Astrocyte (in vitro differentiated cells and primary cell): ENCODE data around the gene RBP3.

Experiments used
- CTCF ChIP-seq: IDR thresholded peaks from 2 replicates; pipeline ENCODE4 v1.5.1; 2011; ENCODE audit warnings: low read depth, mild to moderate bottlenecking, inconsistent platforms, low read length, moderate library complexity; ENCODE audit not compliant: insufficient read depth
- EZH2 ChIP-seq: IDR thresholded peaks from 2 replicates; pipeline ENCODE4 v1.6.1; 2012; ENCODE audit warnings: mild to moderate bottlenecking, low read length, inconsistent platforms; ENCODE audit not compliant: insufficient read depth

GRCh38 chr10:47334466-47335295, 13.5 kb upstream of the RBP3 start:
- TF ChIP-seq CTCF (no peak), EZH2 (no peak)
